IMR-90 (cell line): Measurements from ENCODE around the gene PIGC. TPM values are rescaled to one million over a fixed set of nuclear protein-coding genes. Genes with fewer than 3 reads are reported as not detected.

ENCODE experiments used
- ATAC-seq: fragments of 200-7000 bp; cut with Tn5 transposase; 2 replicates; pipeline ENCODE4 v1.9.1; 2020; ENCODE audit warnings: low read depth, mild to moderate bottlenecking, moderate library complexity
- BruUV-seq: library from RNA; stranded (reverse); fragments of 400-500 nt; replicated peaks from 2 replicates; lab custom pipeline; 2021; lab: Mats Ljungman, UMichigan
- CTCF ChIA-PET: fragments of 300-600 bp; formaldehyde crosslinking; extraction: SDS; loops from one replicate; lab custom pipeline; 2021; ENCODE audit warnings: antibody characterized with exemption; lab: Yijun Ruan, JAX
- POLR2A ChIA-PET: fragments of 300-600 bp; sonication (Branson Sonifier 250); formaldehyde crosslinking; loops from one replicate; lab custom pipeline; 2022; ENCODE audit warnings: antibody characterized with exemption; ENCODE audit not compliant: unreplicated experiment; lab: Charles Lee
- DNase-seq: peaks from one replicate; pipeline ENCODE4 v3.0.0; 2013
- H2AFZ ChIP-seq: replicated peaks from 2 replicates; pipeline ENCODE3; 2013; ENCODE audit warnings: low read length, mild to moderate bottlenecking; ENCODE audit not compliant: poor library complexity
- H2AK5ac ChIP-seq: 2 replicates; pipeline ENCODE4 v1.6.1; 2013; ENCODE audit warnings: low read depth, low read length, inconsistent platforms
- H2AK9ac ChIP-seq: replicated peaks from 2 replicates; pipeline ENCODE3; 2013; ENCODE audit warnings: mild to moderate bottlenecking, low read depth, low read length, moderate library complexity; ENCODE audit not compliant: poor library complexity
- H2BK120ac ChIP-seq: 2 replicates; pipeline ENCODE4 v1.6.1; 2013; ENCODE audit warnings: low read depth, low read length, inconsistent platforms
- H2BK15ac ChIP-seq: 3 replicates; pipeline ENCODE4 v1.6.1; 2013; ENCODE audit warnings: low read depth, low read length, inconsistent platforms
- H2BK20ac ChIP-seq: 2 replicates; pipeline ENCODE4 v1.6.1; 2013; ENCODE audit warnings: low read depth, mild to moderate bottlenecking, inconsistent platforms, low read length, moderate library complexity
- H2BK5ac ChIP-seq: 2 replicates; pipeline ENCODE4 v1.6.1; 2013; ENCODE audit warnings: mild to moderate bottlenecking, low read depth, low read length, inconsistent platforms; ENCODE audit not compliant: poor library complexity, severe bottlenecking
- H3K14ac ChIP-seq: replicated peaks from 2 replicates; pipeline ENCODE4 v1.6.1; 2013; ENCODE audit warnings: low read depth, low read length, inconsistent platforms
- H3K18ac ChIP-seq: 2 replicates; pipeline ENCODE4 v1.6.1; 2013; ENCODE audit warnings: low read depth, low read length, control low read depth
- H3K23ac ChIP-seq: 2 replicates; pipeline ENCODE4 v1.6.1; 2013; ENCODE audit warnings: low read depth, low read length, inconsistent platforms
- H3K27ac ChIP-seq: 2 replicates; pipeline ENCODE4 v1.5.1; 2013; ENCODE audit warnings: mild to moderate bottlenecking, control low read depth, low read length; ENCODE audit not compliant: insufficient read depth
- H3K27me3 ChIP-seq: 2 replicates; pipeline ENCODE4 v1.6.1; 2013; ENCODE audit warnings: low read length; ENCODE audit not compliant: control insufficient read depth, insufficient read depth
- H3K36me3 ChIP-seq: 2 replicates; pipeline ENCODE4 v1.6.1; 2013; ENCODE audit warnings: low read length, mixed read lengths; ENCODE audit not compliant: control insufficient read depth, insufficient read depth
- H3K4ac ChIP-seq: 2 replicates; pipeline ENCODE4 v1.6.1; 2013; ENCODE audit warnings: low read depth, low read length, inconsistent platforms
- H3K4me1 ChIP-seq: 2 replicates; pipeline ENCODE4 v1.6.1; 2013; ENCODE audit warnings: low read length, mixed read lengths; ENCODE audit not compliant: control insufficient read depth, insufficient read depth
- H3K4me2 ChIP-seq: 2 replicates; pipeline ENCODE4 v1.6.1; 2013; ENCODE audit warnings: low read depth, mild to moderate bottlenecking, control low read depth, low read length, moderate library complexity
- H3K4me3 ChIP-seq: 2 replicates; pipeline ENCODE4 v1.5.1; 2013; ENCODE audit warnings: low read depth, mild to moderate bottlenecking, control low read depth, low read length, moderate library complexity; ENCODE audit not compliant: insufficient read depth
- H3K56ac ChIP-seq: 2 replicates; pipeline ENCODE4 v1.6.1; 2013; ENCODE audit warnings: low read length, inconsistent platforms; ENCODE audit not compliant: insufficient read depth; ENCODE audit errors: extremely low read depth
- H3K79me1 ChIP-seq, 2 experiments: 2 replicates each; pipeline ENCODE4 v1.6.1; 2013; ENCODE audit warnings: low read length in 2 of 2, inconsistent platforms in 1 of 2, low read depth in 1 of 2
- H3K9ac ChIP-seq: 2 replicates; pipeline ENCODE4 v1.6.1; 2013; ENCODE audit warnings: low read depth, low read length, control low read depth
- H3K9me1 ChIP-seq: 2 replicates; pipeline ENCODE4 v1.6.1; 2013; ENCODE audit warnings: low read length, inconsistent platforms; ENCODE audit not compliant: insufficient read depth
- H3K9me3 ChIP-seq: 2 replicates; pipeline ENCODE4 v1.6.1; 2013; ENCODE audit warnings: low read length; ENCODE audit not compliant: control insufficient read depth, insufficient read depth
- H4K20me1 ChIP-seq: 2 replicates; pipeline ENCODE4 v1.6.1; 2013; ENCODE audit warnings: low read length, inconsistent platforms; ENCODE audit not compliant: insufficient read depth
- H4K5ac ChIP-seq: 2 replicates; pipeline ENCODE4 v1.6.1; 2013; ENCODE audit warnings: mild to moderate bottlenecking, low read depth, low read length, control low read depth
- H4K8ac ChIP-seq, 2 experiments: 2 replicates each; pipeline ENCODE4 v1.6.1; 2013; ENCODE audit warnings: low read depth in 2 of 2, low read length in 2 of 2, control low read depth in 1 of 2, inconsistent platforms in 1 of 2
- H4K91ac ChIP-seq: 2 replicates; pipeline ENCODE4 v1.6.1; 2013; ENCODE audit warnings: low read depth, low read length, inconsistent platforms; ENCODE audit not compliant: insufficient read depth
- CEBPB ChIP-seq: IDR thresholded peaks from 2 replicates; pipeline ENCODE4 v1.6.1; 2012; ENCODE audit warnings: low read depth, low read length, improper control_type of control experiment
- CHD1 ChIP-seq: IDR thresholded peaks from 2 replicates; pipeline ENCODE4 v1.6.1; 2012; ENCODE audit warnings: low read depth, low read length, improper control_type of control experiment
- MAFK ChIP-seq: IDR thresholded peaks from 2 replicates; pipeline ENCODE4 v1.6.1; 2012; ENCODE audit warnings: low read depth, low read length, improper control_type of control experiment
- WGBS, 2 experiments: methylation state at CpG; one replicate each; pipeline versions ENCODE4 v1.1.5 to v1.1.7; 2013; ENCODE audit warnings: missing lambda C conversion rate in 2 of 2; ENCODE audit not compliant: insufficient read length in 1 of 2; ENCODE audit errors: extremely low coverage in 2 of 2; 5-methylcytosine and 5-hydroxymethylcytosine counted together
- dilution Hi-C: fragments of 300-500 bp; cut with HindIII; formaldehyde crosslinking; loops from one replicate; pipeline ENCODE4 v1.14.3; 2018; ENCODE audit warnings: low sequenced_read_pairs; ENCODE audit not compliant: unreplicated experiment
- in situ Hi-C: fragments of 300-500 bp; cut with MboI; formaldehyde crosslinking; loops from 3 replicates; pipeline ENCODE4 v1.14.3; 2019; ENCODE audit warnings: low sequenced_read_pairs, inconsistent platforms, mixed read lengths
- intact Hi-C: fragments of 100-400 bp; cut with micrococcal nuclease; formaldehyde crosslinking; loops from 2 replicates; pipeline ENCODE4 v1.10.0; 2022
- polyA plus RNA-seq, 3 experiments: library from polyadenylated mRNA; depleted of rRNA; stranded (reverse); fragments of >200 nt; gene quantifications; 2 replicates each; pipeline ENCODE4 v1.2.3, GENCODE V29; 2012; ENCODE audit warnings: low replicate concordance in 1 of 3
- total RNA-seq: library from RNA; depleted of rRNA; stranded (reverse); fragments of >200 nt; gene quantifications from 2 replicates; pipeline ENCODE4 v1.2.3, GENCODE V29; 2012
- TF ChIP-seq, protein P1 (sequence below): fragments of 150-350 bp; IDR thresholded peaks from 2 replicates; pipeline ENCODE4 v1.6.1; 2017; ENCODE audit warnings: mild to moderate bottlenecking, antibody characterized with exemption, low read length, low read depth

The PIGC gene
- total and polyA plus RNA-seq, 2 of the 4 experiments (the other 2 are of a cell fraction): 14.9 to 15.8 TPM

DNA sequence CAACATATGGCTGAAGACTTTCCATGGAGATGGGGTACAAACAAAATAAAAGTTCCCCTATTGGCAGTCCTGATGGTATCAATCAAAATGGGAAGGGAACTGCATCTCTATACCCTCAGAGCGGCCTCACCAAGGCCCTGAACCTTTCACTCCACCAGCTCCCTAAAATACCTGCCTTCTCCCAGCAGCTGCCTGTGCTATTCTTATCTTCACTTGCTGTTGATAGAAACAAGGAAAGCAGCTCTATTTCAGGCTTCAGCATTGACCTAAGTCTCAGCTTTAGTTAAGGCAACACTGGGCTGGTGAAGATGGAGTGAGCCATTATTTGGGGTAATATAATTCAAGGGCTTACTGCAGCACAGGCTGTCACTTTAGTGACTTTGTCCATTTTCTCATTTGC, 21.7 kb upstream of the PIGC start:
- Histone ChIP-seq H4K5ac (no peak overlapping the region), H4K20me1 (no peaks in the 10 kb centered on the region), H2BK5ac (no peak overlapping the region), H3K56ac (no peak overlapping the region), H3K79me1 (no peaks in the 10 kb centered on the region), H3K9ac (no peak overlapping the region), H3K4me1 (no peaks in the 10 kb centered on the region), H4K91ac (no peak overlapping the region), H2AFZ (no peak overlapping the region), H2BK120ac (no peak overlapping the region), H3K23ac (no peak overlapping the region), H3K4me2 (no peak overlapping the region), H3K27ac (no peak overlapping the region), H3K14ac (no peak overlapping the region), H3K9me3 (no peaks in the 10 kb centered on the region), H2AK9ac (no peak overlapping the region), H2BK15ac (no peak overlapping the region), H3K9me1 (no peaks in the 10 kb centered on the region), H2AK5ac (no peak overlapping the region), H3K27me3 (peaks cover 8% of the 10 kb centered on the region; the same call in 1 of the 2 replicates), H2BK20ac (no peak overlapping the region), H3K36me3 (no peaks in the 10 kb centered on the region), H3K4ac (no peak overlapping the region), H3K4me3 (no peak overlapping the region), H4K8ac (no peak overlapping the region), H3K18ac (no peak overlapping the region)
- intact Hi-C loops: no loop called here
- TF ChIP-seq MAFK (no peak), CEBPB (no peak), CHD1 (no peak)
- TF ChIP-seq, protein P1, sequence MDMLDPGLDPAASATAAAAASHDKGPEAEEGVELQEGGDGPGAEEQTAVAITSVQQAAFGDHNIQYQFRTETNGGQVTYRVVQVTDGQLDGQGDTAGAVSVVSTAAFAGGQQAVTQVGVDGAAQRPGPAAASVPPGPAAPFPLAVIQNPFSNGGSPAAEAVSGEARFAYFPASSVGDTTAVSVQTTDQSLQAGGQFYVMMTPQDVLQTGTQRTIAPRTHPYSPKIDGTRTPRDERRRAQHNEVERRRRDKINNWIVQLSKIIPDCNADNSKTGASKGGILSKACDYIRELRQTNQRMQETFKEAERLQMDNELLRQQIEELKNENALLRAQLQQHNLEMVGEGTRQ: no peak
- in situ Hi-C loops: no loop called here
- dilution Hi-C loops: no loop called here
- CTCF ChIA-PET: interaction anchor here (1.3 kb wide), 1 partner anchor 8 kb away, joined by 3 read pairs; no protein-coding TSS in a partner anchor
- no TSS peak for BruUV-seq
- ATAC-seq: no peak
- DNase-seq: no peak
- POLR2A ChIA-PET: no interaction called here
- no CpG with 5 or more reads among the region's 1 CpG for WGBS, 2 experiments
